Karpas-422 (cell line): ENCODE measurements around the gene FCMR. TPM values are rescaled to one million over a fixed set of nuclear protein-coding genes. Genes with fewer than 3 reads are reported as not detected.
A peak's percentile ranks its signal among the peaks of the same experiment; 100 is the strongest.

Experiments
- DNase-seq: peaks from one replicate; pipeline ENCODE4 v3.0.0-alpha.2; 2015
- H2AFZ ChIP-seq: fragments of 200-600 bp; sonication (generic); 2 replicates; pipeline ENCODE4 v1.6.1; 2014; ENCODE audit warnings: antibody characterized with exemption, low read length, mixed read lengths
- H3K27ac ChIP-seq: fragments of 200-600 bp; sonication (generic); 2 replicates; pipeline ENCODE4 v1.5.1; 2014; ENCODE audit warnings: mild to moderate bottlenecking, low read length, moderate library complexity
- H3K27me3 ChIP-seq: fragments of 200-600 bp; sonication (generic); 2 replicates; pipeline ENCODE4 v1.6.1; 2014; ENCODE audit warnings: low read length, mixed read lengths
- H3K36me3 ChIP-seq: fragments of 200-600 bp; sonication (generic); 2 replicates; pipeline ENCODE4 v1.6.1; 2014; ENCODE audit warnings: low read length, mixed read lengths; ENCODE audit not compliant: insufficient read depth
- H3K4me1 ChIP-seq: fragments of 200-600 bp; sonication (generic); 2 replicates; pipeline ENCODE4 v1.6.1; 2014; ENCODE audit warnings: mild to moderate bottlenecking, low read length, mixed read lengths
- H3K4me2 ChIP-seq: fragments of 200-600 bp; sonication (generic); 2 replicates; pipeline ENCODE4 v1.6.1; 2014; ENCODE audit warnings: low read length, low read depth, mild to moderate bottlenecking; ENCODE audit not compliant: poor library complexity, severe bottlenecking
- H3K4me3 ChIP-seq: fragments of 200-600 bp; sonication (generic); 2 replicates; pipeline ENCODE4 v1.5.1; 2014; ENCODE audit warnings: mild to moderate bottlenecking, antibody characterized with exemption, low read length, mixed read lengths
- H3K79me2 ChIP-seq: fragments of 200-600 bp; sonication (generic); 2 replicates; pipeline ENCODE4 v1.6.1; 2014; ENCODE audit warnings: mild to moderate bottlenecking, low read length, mixed read lengths
- H3K9ac ChIP-seq: fragments of 200-600 bp; sonication (generic); 2 replicates; pipeline ENCODE4 v1.6.0; 2014; ENCODE audit warnings: low read length
- H3K9me2 ChIP-seq: fragments of 200-600 bp; sonication (generic), shearing (Covaris generic); replicated peaks from 2 replicates; pipeline ENCODE4 v1.6.0; 2014; ENCODE audit warnings: mild to moderate bottlenecking, low read length, moderate library complexity; ENCODE audit not compliant: insufficient read depth
- H3K9me3 ChIP-seq: fragments of 300-700, 200-600 bp; sonication (generic); 2 replicates; pipeline ENCODE4 v1.6.1; 2014; ENCODE audit warnings: low read length, mixed read lengths
- H4K20me1 ChIP-seq: fragments of 200-600 bp; sonication (generic); 2 replicates; pipeline ENCODE4 v1.6.1; 2014; ENCODE audit warnings: mild to moderate bottlenecking, antibody characterized with exemption, low read length, low read depth; ENCODE audit not compliant: insufficient read depth
- total RNA-seq: library from RNA; depleted of rRNA; stranded (reverse); fragments of >200 nt; shearing (Covaris generic); gene quantifications from 2 replicates; pipeline ENCODE4 v1.2.3, GENCODE V29; 2014; ENCODE audit warnings: low replicate concordance

The FCMR gene
- total RNA-seq, 1 experiment from 2014 or later: not detected

- Histone ChIP-seq H3K36me3 (no peaks in the 10 kb centered on the region), H4K20me1 (no peaks in the 10 kb centered on the region), H3K27me3 (no peaks in the 10 kb centered on the region), H3K79me2 (no peaks in the 10 kb centered on the region), H3K9me2 (no peaks in the 10 kb centered on the region), H3K9ac (no peak overlapping the region), H2AFZ (no peak overlapping the region), H3K27ac (no peak overlapping the region), H3K9me3 (no peaks in the 10 kb centered on the region), H3K4me2 (peak overlapping the region; percentile 5), H3K4me1 (peaks cover 16% of the 10 kb centered on the region), H3K4me3 (no peak overlapping the region)
- DNase-seq: peak; percentile 72
Measured at GRCh38 chr1:206905295-206906164, 16.2 kb downstream of the FCMR start.

- no peak for DNase-seq
- Histone ChIP-seq H3K36me3 (no peaks in the 10 kb centered on the region), H3K4me2 (no peak overlapping the region), H3K79me2 (no peaks in the 10 kb centered on the region), H3K27ac (no peak overlapping the region), H3K9me2 (no peaks in the 10 kb centered on the region), H3K4me1 (peaks cover 16% of the 10 kb centered on the region), H3K27me3 (no peaks in the 10 kb centered on the region), H4K20me1 (no peaks in the 10 kb centered on the region), H3K9me3 (no peaks in the 10 kb centered on the region), H3K4me3 (no peak overlapping the region), H2AFZ (no peak overlapping the region), H3K9ac (no peak overlapping the region)
Measured at GRCh38 chr1:206904423-206905142, 17.2 kb downstream of the FCMR start.

GRCh38 chr1:206903687-206904086, 18.1 kb downstream of the FCMR start:
- Histone ChIP-seq H3K9ac (no peak overlapping the region), H3K27me3 (no peaks in the 10 kb centered on the region), H4K20me1 (no peaks in the 10 kb centered on the region), H3K9me3 (no peaks in the 10 kb centered on the region), H3K36me3 (no peaks in the 10 kb centered on the region), H3K4me2 (no peak overlapping the region), H3K9me2 (no peaks in the 10 kb centered on the region), H3K79me2 (no peaks in the 10 kb centered on the region), H3K4me3 (no peak overlapping the region), H3K4me1 (peaks cover 16% of the 10 kb centered on the region), H3K27ac (no peak overlapping the region), H2AFZ (no peak overlapping the region)
- DNase-seq: no peak

DNA sequence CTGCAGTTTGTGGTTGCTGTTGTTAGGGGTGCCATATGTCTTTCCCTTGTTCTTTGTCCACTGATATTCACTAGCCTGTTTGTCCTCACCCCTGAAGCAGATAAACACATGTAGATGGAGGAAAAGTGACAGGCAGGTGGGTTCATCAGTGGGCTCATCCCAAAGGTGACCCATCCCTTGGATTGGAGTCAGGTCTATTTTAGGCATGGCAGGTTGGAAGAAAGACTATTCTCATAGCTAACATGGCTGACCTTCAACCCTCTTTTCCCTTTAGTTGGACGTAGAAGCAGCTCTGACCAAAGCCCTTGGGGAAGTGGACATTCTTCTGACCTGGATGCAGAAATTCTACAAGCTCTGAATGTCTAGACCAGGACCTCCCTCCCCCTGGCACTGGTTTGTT, 19.0 kb downstream of the FCMR start:
- H3K27ac ChIP-seq: no peak overlapping the region

DNA sequence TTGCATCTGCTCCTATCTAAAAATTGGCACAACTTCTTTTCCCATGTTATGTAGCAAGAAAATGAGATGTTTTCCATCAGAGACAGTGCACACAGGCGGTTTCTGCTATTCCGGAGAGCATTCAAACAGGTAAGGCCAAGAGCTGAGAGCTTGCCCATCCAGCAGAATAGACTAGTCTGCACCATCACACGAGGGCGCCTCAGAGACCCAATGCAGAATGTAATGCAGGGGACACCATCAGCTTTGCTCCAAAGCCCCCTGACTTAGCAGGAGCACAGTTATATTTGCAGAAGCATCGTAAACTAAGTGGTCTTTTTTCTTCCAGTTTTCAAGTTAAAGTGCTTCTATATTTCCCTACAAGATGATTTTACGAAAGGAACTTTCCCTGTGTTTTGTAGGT, 19.8 kb downstream of the FCMR start:
- Histone ChIP-seq H3K4me3 (no peak overlapping the region), H2AFZ (no peak overlapping the region), H3K36me3 (no peaks in the 10 kb centered on the region), H3K9me3 (no peaks in the 10 kb centered on the region), H3K4me1 (peaks cover 16% of the 10 kb centered on the region), H4K20me1 (no peaks in the 10 kb centered on the region), H3K79me2 (no peaks in the 10 kb centered on the region), H3K27me3 (no peaks in the 10 kb centered on the region), H3K9ac (no peak overlapping the region), H3K9me2 (no peaks in the 10 kb centered on the region), H3K27ac (no peak overlapping the region), H3K4me2 (no peak overlapping the region)
- no peak for DNase-seq

More for the DNA sequence above, 19.0 kb downstream of the FCMR start:
- Histone ChIP-seq H3K4me1 (peaks cover 16% of the 10 kb centered on the region), H3K79me2 (no peaks in the 10 kb centered on the region), H4K20me1 (no peaks in the 10 kb centered on the region), H3K9me3 (no peaks in the 10 kb centered on the region), H3K4me3 (no peak overlapping the region), H3K36me3 (no peaks in the 10 kb centered on the region), H3K9ac (no peak overlapping the region), H3K27me3 (no peaks in the 10 kb centered on the region), H3K9me2 (no peaks in the 10 kb centered on the region), H3K4me2 (no peak overlapping the region), H2AFZ (no peak overlapping the region)
- no peak for DNase-seq

DNA sequence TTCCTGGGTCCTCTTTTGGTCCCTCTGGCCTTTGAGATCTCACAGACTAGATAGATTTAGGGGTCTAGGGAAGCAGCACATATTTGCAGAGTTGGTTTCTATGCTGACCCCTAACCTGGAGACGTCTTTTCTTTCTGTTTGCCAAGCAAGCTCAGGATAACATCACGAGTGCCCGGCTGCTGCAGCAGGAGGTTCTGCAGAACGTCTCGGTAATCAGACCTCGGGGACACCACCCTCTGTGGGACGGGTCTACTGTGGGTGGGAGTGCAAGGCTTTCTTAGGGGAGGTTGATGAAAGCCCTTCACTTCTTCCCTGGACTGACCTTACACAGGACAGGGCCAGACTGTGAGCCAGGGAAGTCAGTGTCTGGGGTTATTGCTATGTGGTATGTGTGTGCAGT, 21.6 kb downstream of the FCMR start:
- H3K4me2 ChIP-seq: no peak overlapping the region
- H3K27ac ChIP-seq: no peak overlapping the region
- H2AFZ ChIP-seq: no peak overlapping the region
- H3K4me1 ChIP-seq: peaks cover 6% of the 10 kb centered on the region
- no peaks in the 10 kb centered on the region for H3K79me2 ChIP-seq
- no peaks in the 10 kb centered on the region for H3K36me3 ChIP-seq
- no peaks in the 10 kb centered on the region for H4K20me1 ChIP-seq
- no peak for DNase-seq
- no peak overlapping the region for H3K4me3 ChIP-seq
- no peaks in the 10 kb centered on the region for H3K9me2 ChIP-seq
- H3K9me3 ChIP-seq: no peaks in the 10 kb centered on the region
- H3K9ac ChIP-seq: no peak overlapping the region
- H3K27me3 ChIP-seq: no peaks in the 10 kb centered on the region

- H3K9me2 ChIP-seq: no peaks in the 10 kb centered on the region
- DNase-seq: no peak
- no peak overlapping the region for H3K27ac ChIP-seq
- H4K20me1 ChIP-seq: no peaks in the 10 kb centered on the region
- no peaks in the 10 kb centered on the region for H3K79me2 ChIP-seq
- H3K4me1 ChIP-seq: peaks cover 2% of the 10 kb centered on the region
- H3K27me3 ChIP-seq: no peaks in the 10 kb centered on the region
- H2AFZ ChIP-seq: no peak overlapping the region
- no peak overlapping the region for H3K4me2 ChIP-seq
- H3K9ac ChIP-seq: no peak overlapping the region
- no peaks in the 10 kb centered on the region for H3K36me3 ChIP-seq
- no peak overlapping the region for H3K4me3 ChIP-seq
- no peaks in the 10 kb centered on the region for H3K9me3 ChIP-seq
Measured at GRCh38 chr1:206899717-206900116, 22.0 kb downstream of the FCMR start.

GRCh38 chr1:206898915-206899431, 22.8 kb downstream of the FCMR start:
- Histone ChIP-seq H4K20me1 (no peaks in the 10 kb centered on the region), H3K4me1 (no peaks in the 10 kb centered on the region), H3K27me3 (no peaks in the 10 kb centered on the region), H3K4me3 (no peak overlapping the region), H3K9me3 (no peaks in the 10 kb centered on the region), H3K9me2 (no peaks in the 10 kb centered on the region), H3K79me2 (no peaks in the 10 kb centered on the region), H2AFZ (no peak overlapping the region), H3K9ac (no peak overlapping the region), H3K4me2 (no peak overlapping the region), H3K27ac (no peak overlapping the region), H3K36me3 (no peaks in the 10 kb centered on the region)
- no peak for DNase-seq
